Endodermal cell (in vitro differentiated cells): ENCODE measurements around the gene ATP8B4. TPM values are rescaled to one million over a fixed set of nuclear protein-coding genes. Genes with fewer than 3 reads are reported as not detected.

Experiments used
- DNase-seq: peaks from one replicate; pipeline ENCODE4 v3.0.0-alpha.2; 2017
- H3K27ac ChIP-seq: 2 replicates; pipeline ENCODE4 v1.5.1; 2013; ENCODE audit warnings: mild to moderate bottlenecking, low read depth, low read length, moderate library complexity
- H3K27me3 ChIP-seq: 2 replicates; pipeline ENCODE4 v1.6.1; 2013; ENCODE audit warnings: mild to moderate bottlenecking, low read length, moderate library complexity; ENCODE audit not compliant: insufficient read depth, control insufficient read depth, poor library complexity, severe bottlenecking
- H3K36me3 ChIP-seq: 2 replicates; pipeline ENCODE4 v1.7.0; 2013; ENCODE audit warnings: mild to moderate bottlenecking, low read length, moderate library complexity; ENCODE audit not compliant: control insufficient read depth, insufficient read depth
- H3K4me1 ChIP-seq: one replicate; pipeline ENCODE4 v1.7.0; 2013; ENCODE audit warnings: low read length; ENCODE audit not compliant: control insufficient read depth, insufficient read depth
- H3K4me3 ChIP-seq: 2 replicates; pipeline ENCODE4 v1.5.1; 2013; ENCODE audit warnings: mild to moderate bottlenecking, low read length, moderate library complexity
- H3K9ac ChIP-seq: 2 replicates; pipeline ENCODE4 v1.6.1; 2013; ENCODE audit warnings: mild to moderate bottlenecking, low read length, moderate library complexity; ENCODE audit not compliant: poor library complexity, severe bottlenecking; ENCODE audit errors: extremely low read depth
- H3K9me3 ChIP-seq: 2 replicates; pipeline ENCODE4 v1.6.1; 2013; ENCODE audit warnings: mild to moderate bottlenecking, low read length, moderate library complexity; ENCODE audit not compliant: control insufficient read depth
- H3K27ac Mint-ChIP-seq: 2 replicates; pipeline ENCODE4 v1.8.0; 2020; ENCODE audit warnings: mixed read lengths
- H3K27me3 Mint-ChIP-seq: 2 replicates; pipeline ENCODE4 v1.8.0; 2021; ENCODE audit warnings: mild to moderate bottlenecking, mixed read lengths; ENCODE audit not compliant: insufficient read depth
- H3K36me3 Mint-ChIP-seq: 2 replicates; pipeline ENCODE4 v1.8.0; 2020; ENCODE audit warnings: low read depth, mixed read lengths
- H3K4me1 Mint-ChIP-seq: 2 replicates; pipeline ENCODE4 v1.8.0; 2020; ENCODE audit warnings: mixed read lengths
- H3K4me3 Mint-ChIP-seq: 2 replicates; pipeline ENCODE4 v1.8.0; 2020; ENCODE audit warnings: mild to moderate bottlenecking, moderate library complexity, mixed read lengths
- H3K9me3 Mint-ChIP-seq: 2 replicates; pipeline ENCODE4 v1.8.0; 2020; ENCODE audit warnings: mild to moderate bottlenecking, mixed read lengths
- WGBS, 2 experiments: methylation state at CpG; one replicate each; pipeline versions ENCODE4 v1.1.5 to v1.1.7; 2013; ENCODE audit warnings: missing lambda C conversion rate in 2 of 2, mixed read lengths in 1 of 2; ENCODE audit not compliant: insufficient coverage in 1 of 2, insufficient read length in 1 of 2; 5-methylcytosine and 5-hydroxymethylcytosine counted together
- total RNA-seq, 2 donors: library from RNA; stranded (reverse); fragmentation: NEBNext Ultra II Directional in 1 of 2; extraction: Animal tissue kit (Norgen Biotek cat#: 25700) in 1 of 2; gene quantifications; 2 replicates in 1 of 2; 3 replicates in 1 of 2; pipeline ENCODE4 v1.2.1, GENCODE V29; 2021
- TF ChIP-seq, protein P1 (sequence below): fragments of 200-600 bp; sonication (generic); conservative IDR thresholded peaks from 2 replicates; pipeline ENCODE4 v1.5.0; 2021; ENCODE audit warnings: antibody characterized with exemption, mild to moderate bottlenecking

ATP8B4 gene
- total RNA-seq, 2 donors from 2014 or later: 0.64 to 0.95 TPM

DNA sequence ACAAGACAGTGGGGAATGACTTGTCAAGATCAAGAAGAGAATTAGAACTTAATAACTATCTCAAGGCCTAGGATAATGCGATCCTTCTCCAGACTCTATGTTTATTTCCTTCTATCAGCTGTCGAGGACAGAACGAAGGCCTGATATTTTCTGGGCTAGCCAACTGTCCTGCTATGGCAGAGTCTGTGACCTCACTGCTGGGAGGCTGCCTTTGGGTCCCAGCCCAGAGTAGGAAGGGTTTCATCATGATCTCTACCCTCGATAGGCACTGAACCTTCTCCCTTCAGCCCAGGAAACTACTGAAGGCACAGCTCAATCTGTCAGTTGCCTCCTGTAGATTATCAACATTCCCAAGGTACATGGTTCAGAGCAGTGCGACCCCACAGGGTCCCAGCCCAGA, 237.2 kb downstream of the ATP8B4 start:
- no peak overlapping the region for H3K27ac Mint-ChIP-seq
- no peak overlapping the region for H3K4me3 ChIP-seq
- no peak overlapping the region for H3K9ac ChIP-seq
- H3K4me3 Mint-ChIP-seq: no peak overlapping the region
- H3K27me3 ChIP-seq: no peaks in the 10 kb centered on the region
- H3K4me1 ChIP-seq: peaks cover 4% of the 10 kb centered on the region
- no peaks in the 10 kb centered on the region for H3K9me3 ChIP-seq
- TF ChIP-seq, protein P1, sequence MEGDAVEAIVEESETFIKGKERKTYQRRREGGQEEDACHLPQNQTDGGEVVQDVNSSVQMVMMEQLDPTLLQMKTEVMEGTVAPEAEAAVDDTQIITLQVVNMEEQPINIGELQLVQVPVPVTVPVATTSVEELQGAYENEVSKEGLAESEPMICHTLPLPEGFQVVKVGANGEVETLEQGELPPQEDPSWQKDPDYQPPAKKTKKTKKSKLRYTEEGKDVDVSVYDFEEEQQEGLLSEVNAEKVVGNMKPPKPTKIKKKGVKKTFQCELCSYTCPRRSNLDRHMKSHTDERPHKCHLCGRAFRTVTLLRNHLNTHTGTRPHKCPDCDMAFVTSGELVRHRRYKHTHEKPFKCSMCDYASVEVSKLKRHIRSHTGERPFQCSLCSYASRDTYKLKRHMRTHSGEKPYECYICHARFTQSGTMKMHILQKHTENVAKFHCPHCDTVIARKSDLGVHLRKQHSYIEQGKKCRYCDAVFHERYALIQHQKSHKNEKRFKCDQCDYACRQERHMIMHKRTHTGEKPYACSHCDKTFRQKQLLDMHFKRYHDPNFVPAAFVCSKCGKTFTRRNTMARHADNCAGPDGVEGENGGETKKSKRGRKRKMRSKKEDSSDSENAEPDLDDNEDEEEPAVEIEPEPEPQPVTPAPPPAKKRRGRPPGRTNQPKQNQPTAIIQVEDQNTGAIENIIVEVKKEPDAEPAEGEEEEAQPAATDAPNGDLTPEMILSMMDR: no peak
- no peak overlapping the region for H3K27ac ChIP-seq
- H3K36me3 Mint-ChIP-seq: no peaks in the 10 kb centered on the region
- H3K4me1 Mint-ChIP-seq: peaks cover 5% of the 10 kb centered on the region
- H3K27me3 Mint-ChIP-seq: no peaks in the 10 kb centered on the region
- DNase-seq: no peak
- no peaks in the 10 kb centered on the region for H3K9me3 Mint-ChIP-seq
- WGBS, 2 experiments: 80 to 94% methylated on average over 3 to 5 of the region's 5 CpGs
- H3K36me3 ChIP-seq: no peaks in the 10 kb centered on the region

DNA sequence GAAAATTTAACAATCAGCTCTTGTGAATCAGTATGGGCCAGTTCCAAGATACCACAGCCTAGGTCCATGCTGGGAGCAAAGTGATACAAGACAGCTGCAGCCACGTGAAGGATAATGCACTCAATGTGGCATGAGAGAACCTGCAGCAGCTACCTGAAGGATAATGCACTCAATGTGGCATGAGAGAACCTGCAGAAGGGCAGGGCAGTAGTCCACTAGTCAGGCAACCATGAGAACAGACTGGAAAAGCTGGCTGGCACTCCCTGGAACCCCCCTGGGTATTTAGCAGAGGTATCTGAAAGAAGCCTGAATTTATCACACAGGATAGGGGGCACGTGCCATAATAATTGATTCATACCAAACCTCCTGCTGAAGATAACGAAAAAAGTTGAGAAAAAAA, 237.6 kb downstream of the ATP8B4 start:
- H3K9me3 Mint-ChIP-seq: no peaks in the 10 kb centered on the region

DNA sequence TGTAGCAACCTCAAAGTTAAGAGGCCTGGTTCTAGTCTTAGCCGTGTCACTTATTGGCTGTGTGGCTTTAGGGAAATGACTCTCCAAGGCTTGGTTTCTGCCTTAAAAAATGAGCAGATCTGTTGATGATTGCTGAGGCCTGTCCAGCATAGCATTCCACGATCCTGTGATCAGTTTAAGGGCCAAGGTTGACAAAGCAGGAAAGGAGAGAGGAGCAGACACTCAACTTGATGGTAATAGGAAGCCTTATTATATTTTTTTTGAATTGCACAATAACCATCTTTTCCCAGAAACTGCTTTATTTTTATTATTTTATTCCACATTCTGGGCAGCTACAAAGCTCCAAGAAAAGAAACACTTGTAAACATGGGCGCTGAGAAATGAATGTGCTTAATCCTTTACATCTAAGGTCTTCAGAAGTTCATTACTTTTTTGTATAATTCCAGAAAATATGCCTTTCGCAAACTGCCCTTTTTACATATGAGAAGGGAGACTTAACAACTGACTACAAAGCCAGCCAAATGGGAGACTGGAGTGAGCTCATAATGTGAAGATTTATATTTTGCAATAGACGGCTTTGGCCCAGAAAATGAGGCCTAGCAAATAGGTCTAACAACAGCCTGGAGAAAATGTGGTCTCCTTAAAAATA, 241.0 kb downstream of the ATP8B4 start:
- H3K27ac ChIP-seq: no peak overlapping the region
- no peak for DNase-seq
- Mint-ChIP-seq H3K9me3 (no peaks in the 10 kb centered on the region), H3K36me3 (no peaks in the 10 kb centered on the region), H3K4me1 (peaks cover 10% of the 10 kb centered on the region), H3K4me3 (no peak overlapping the region), H3K27ac (no peak overlapping the region), H3K27me3 (peaks cover 2% of the 10 kb centered on the region)
- H3K9ac ChIP-seq: no peak overlapping the region
- 95 to 100% methylated on average over 1 to 5 of the region's 5 CpGs for WGBS, 2 experiments
- H3K27me3 ChIP-seq: no peaks in the 10 kb centered on the region
- no peak overlapping the region for H3K4me3 ChIP-seq
- H3K4me1 ChIP-seq: peaks cover 4% of the 10 kb centered on the region
- H3K9me3 ChIP-seq: no peaks in the 10 kb centered on the region
- H3K36me3 ChIP-seq: no peaks in the 10 kb centered on the region
- TF ChIP-seq, protein P1: no peak

More for the DNA sequence above, 237.6 kb downstream of the ATP8B4 start:
- no peaks in the 10 kb centered on the region for H3K36me3 ChIP-seq
- H3K4me3 ChIP-seq: no peak overlapping the region
- DNase-seq: no peak
- H3K4me1 ChIP-seq: peaks cover 4% of the 10 kb centered on the region
- H3K9ac ChIP-seq: no peak overlapping the region
- no peaks in the 10 kb centered on the region for H3K27me3 Mint-ChIP-seq
- H3K27me3 ChIP-seq: no peaks in the 10 kb centered on the region
- H3K9me3 ChIP-seq: no peaks in the 10 kb centered on the region
- 80 to 91% methylated on average over 3 of the region's 3 CpGs for WGBS, 2 experiments
- H3K4me3 Mint-ChIP-seq: no peak overlapping the region
- H3K27ac Mint-ChIP-seq: no peak overlapping the region
- TF ChIP-seq, protein P1: no peak
- no peak overlapping the region for H3K27ac ChIP-seq
- H3K36me3 Mint-ChIP-seq: no peaks in the 10 kb centered on the region
- H3K4me1 Mint-ChIP-seq: peaks cover 7% of the 10 kb centered on the region
